ENCODE data around the gene PAX7. TPM values are rescaled to one million over a fixed set of nuclear protein-coding genes. Genes with fewer than 3 reads are reported as not detected.

PAX7 gene
- total and polyA plus RNA-seq, 4 donors = 0.03 TPM; not detected in 3

GRCh38 chr1:18723701-18724411 is 93.2 kb downstream of the PAX7 start:
- H3K9ac ChIP-seq (ENCODE audit: insufficient read depth in 1 of 2, low read length in 2 of 2) = no peak overlapping the region

GRCh38 chr1:18724801-18725200 is 94.2 kb downstream of the PAX7 start:
- peaks cover 0 to 87% (median 53%) of the 10 kb centered on the region in 3 donors for H3K27me3 ChIP-seq (ENCODE audit: control insufficient read depth in 3 of 3, insufficient read depth in 3 of 3, low read length in 2 of 3)
- no peak for TF ChIP-seq CTCF (IDR thresholded peaks at IDR 0.05; ENCODE audit: control extremely low read depth, extremely low read depth)
- peaks cover 0 to 10% (median 0%) of the 10 kb centered on the region in 5 donors for H3K4me1 ChIP-seq (ENCODE audit: control insufficient read depth in 5 of 5, insufficient read depth in 5 of 5, low read length in 5 of 5)
- no peaks in the 10 kb centered on the region for H3K36me3 ChIP-seq (ENCODE audit: control insufficient read depth in 4 of 4, insufficient read depth in 4 of 4, low read length in 4 of 4)
- DNase-seq (no peak), ATAC-seq (ENCODE audit: insufficient read depth, low FRiP score) (no peak)
- no peak overlapping the region for H3K4me3 ChIP-seq
- no peak overlapping the region for H3K9ac ChIP-seq (ENCODE audit: insufficient read depth in 1 of 2, low read length in 2 of 2)
- WGBS, 2 donors = 36 to 38% methylated on average over 7 of the region's 7 CpGs
- H3K9me3 ChIP-seq (ENCODE audit: control insufficient read depth in 4 of 4, insufficient read depth in 3 of 4, low read length in 3 of 4) = no peaks in the 10 kb centered on the region
- no peak overlapping the region for H3K27ac ChIP-seq (ENCODE audit: low read depth in 1 of 2, low read length in 1 of 2)

More at GRCh38 chr1:18723701-18724411, 93.2 kb downstream of the PAX7 start:
- peaks cover 0 to 83% (median 61%) of the 10 kb centered on the region in 3 donors for H3K27me3 ChIP-seq (ENCODE audit: control insufficient read depth in 3 of 3, insufficient read depth in 3 of 3, low read length in 2 of 3)
- H3K36me3 ChIP-seq (ENCODE audit: control insufficient read depth in 4 of 4, insufficient read depth in 4 of 4, low read length in 4 of 4) = no peaks in the 10 kb centered on the region
- no peak overlapping the region for H3K27ac ChIP-seq (ENCODE audit: low read depth in 1 of 2, low read length in 1 of 2)
- H3K4me3 ChIP-seq = no peak overlapping the region
- peaks cover 0 to 10% (median 0%) of the 10 kb centered on the region in 5 donors for H3K4me1 ChIP-seq (ENCODE audit: control insufficient read depth in 5 of 5, insufficient read depth in 5 of 5, low read length in 5 of 5)
- H3K9me3 ChIP-seq (ENCODE audit: control insufficient read depth in 4 of 4, insufficient read depth in 3 of 4, low read length in 3 of 4) = no peaks in the 10 kb centered on the region
- 21% methylated on average over 19 of the region's 19 CpGs for WGBS, 2 donors
- peak; percentile 18 to 33 (median 28) for DNase-seq
- no peak for TF ChIP-seq CTCF (IDR thresholded peaks at IDR 0.05; ENCODE audit: control extremely low read depth, extremely low read depth)
- no peak for ATAC-seq (ENCODE audit: insufficient read depth, low FRiP score)

GRCh38 chr1:18725231-18725895 is 94.7 kb downstream of the PAX7 start:
- 25% methylated on average over 23 to 24 of the region's 24 CpGs for WGBS, 2 donors
- TF ChIP-seq CTCF (IDR thresholded peaks at IDR 0.05; ENCODE audit: control extremely low read depth, extremely low read depth) = no peak
- no peak overlapping the region for H3K27ac ChIP-seq (ENCODE audit: low read depth in 1 of 2, low read length in 1 of 2)
- no peak overlapping the region for H3K9ac ChIP-seq (ENCODE audit: insufficient read depth in 1 of 2, low read length in 2 of 2)
- peaks cover 0 to 10% (median 0%) of the 10 kb centered on the region in 5 donors for H3K4me1 ChIP-seq (ENCODE audit: control insufficient read depth in 5 of 5, insufficient read depth in 5 of 5, low read length in 5 of 5)
- H3K36me3 ChIP-seq (ENCODE audit: control insufficient read depth in 4 of 4, insufficient read depth in 4 of 4, low read length in 4 of 4) = no peaks in the 10 kb centered on the region
- DNase-seq = no peak
- H3K4me3 ChIP-seq = no peak overlapping the region
- no peak for ATAC-seq (ENCODE audit: insufficient read depth, low FRiP score)
- peaks cover 0 to 87% (median 49%) of the 10 kb centered on the region in 3 donors for H3K27me3 ChIP-seq (ENCODE audit: control insufficient read depth in 3 of 3, insufficient read depth in 3 of 3, low read length in 2 of 3)
- H3K9me3 ChIP-seq (ENCODE audit: control insufficient read depth in 4 of 4, insufficient read depth in 3 of 4, low read length in 3 of 4) = no peaks in the 10 kb centered on the region
